Measurements from ENCODE around the gene GPR156. TPM values are rescaled to one million over a fixed set of nuclear protein-coding genes. Genes with fewer than 3 reads are reported as not detected.

The GPR156 gene
- polyA plus RNA-seq, 4 donors = 0.13 to 0.24 TPM; not detected in 2

DNA sequence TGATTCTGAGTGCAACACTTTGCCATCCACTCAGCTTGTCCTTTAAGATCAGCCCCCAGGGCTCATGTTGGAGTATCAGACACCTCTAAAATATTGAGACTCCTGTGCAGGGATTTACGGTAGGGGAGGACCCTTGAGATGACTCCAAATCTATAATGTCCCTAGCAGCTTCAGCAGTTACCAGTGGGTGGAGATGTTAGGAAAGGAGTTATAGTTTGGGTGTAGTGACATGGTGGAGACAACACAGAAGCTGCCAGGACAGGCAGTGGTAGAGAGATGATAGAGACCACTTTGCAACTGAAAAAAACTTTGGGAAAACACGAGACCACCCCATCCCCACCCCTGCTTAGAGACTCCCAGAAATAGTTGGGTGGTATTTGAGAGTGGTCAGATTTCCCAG lies 147.5 kb downstream of the GPR156 start:
- no peaks in the 10 kb centered on the region for H3K4me1 ChIP-seq (ENCODE audit: control insufficient read depth in 3 of 3, insufficient read depth in 2 of 3, low read depth in 1 of 3, low read length in 2 of 3)
- H3K36me3 ChIP-seq (ENCODE audit: control insufficient read depth in 3 of 3, insufficient read depth in 2 of 3, low read depth in 1 of 3, low read length in 3 of 3) = no peaks in the 10 kb centered on the region
- H3K27ac ChIP-seq (ENCODE audit: low read depth in 1 of 3, low read length in 2 of 3) = no peak overlapping the region
- H3K9me3 ChIP-seq (ENCODE audit: control insufficient read depth in 2 of 2, insufficient read depth in 1 of 2, low read depth in 1 of 2, low read length in 1 of 2) = no peaks in the 10 kb centered on the region
- DNase-seq (no peak), FAIRE-seq (no peak)
- no peaks in the 10 kb centered on the region for H3K27me3 ChIP-seq (ENCODE audit: control insufficient read depth in 3 of 3, insufficient read depth in 3 of 3, low read length in 3 of 3)
- no peak overlapping the region for H3K4me3 ChIP-seq (ENCODE audit: low read depth in 1 of 3, low read length in 3 of 3)
- 70 to 73% (median 73%) methylated on average over 2 of the region's 2 CpGs for WGBS, 3 donors

DNA sequence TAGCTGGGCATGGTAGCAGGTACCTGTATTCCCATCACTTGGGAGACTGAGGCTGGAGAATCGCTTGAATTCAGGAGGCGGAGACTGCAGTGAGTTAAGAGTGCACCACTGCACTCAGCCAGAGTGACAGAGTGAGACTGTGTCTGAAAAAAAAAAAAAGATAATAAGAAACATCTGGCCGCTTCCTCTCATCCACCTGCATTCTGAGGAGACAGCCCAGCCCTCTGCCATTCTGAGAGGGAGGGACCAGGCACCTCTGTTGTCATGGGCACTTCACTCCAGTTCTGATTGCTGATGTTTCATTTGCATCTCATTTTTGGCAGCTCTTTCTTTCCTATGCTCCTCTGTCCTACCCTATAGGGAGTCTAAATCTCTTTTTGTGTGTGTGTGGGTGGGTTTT lies 154.4 kb downstream of the GPR156 start:
- Histone ChIP-seq H3K4me3 (ENCODE audit: low read depth in 1 of 3, low read length in 3 of 3) (no peak overlapping the region), H3K4me1 (ENCODE audit: control insufficient read depth in 3 of 3, insufficient read depth in 2 of 3, low read depth in 1 of 3, low read length in 2 of 3) (no peaks in the 10 kb centered on the region), H3K27ac (ENCODE audit: low read depth in 1 of 3, low read length in 2 of 3) (no peak overlapping the region), H3K9me3 (ENCODE audit: control insufficient read depth in 2 of 2, insufficient read depth in 1 of 2, low read depth in 1 of 2, low read length in 1 of 2) (no peaks in the 10 kb centered on the region), H3K36me3 (ENCODE audit: control insufficient read depth in 3 of 3, insufficient read depth in 2 of 3, low read depth in 1 of 3, low read length in 3 of 3) (no peaks in the 10 kb centered on the region), H3K27me3 (ENCODE audit: control insufficient read depth in 3 of 3, insufficient read depth in 3 of 3, low read length in 3 of 3) (peaks cover 0 to 2% (median 0%) of the 10 kb centered on the region in 3 donors)
- no peak for FAIRE-seq
- DNase-seq = no peak
- WGBS, 3 donors = 91 to 94% (median 92%) methylated on average over 3 of the region's 3 CpGs

- DNase-seq = no peak
- H3K4me3 ChIP-seq (ENCODE audit: low read depth in 1 of 3, low read length in 3 of 3) = no peak overlapping the region
- H3K27me3 ChIP-seq (ENCODE audit: control insufficient read depth in 3 of 3, insufficient read depth in 3 of 3, low read length in 3 of 3) = peaks cover 0 to 2% (median 0%) of the 10 kb centered on the region in 3 donors
- WGBS, 3 donors = 89 to 92% (median 91%) methylated on average over 2 of the region's 2 CpGs
- no peak overlapping the region for H3K27ac ChIP-seq (ENCODE audit: low read depth in 1 of 3, low read length in 2 of 3)
- no peaks in the 10 kb centered on the region for H3K4me1 ChIP-seq (ENCODE audit: control insufficient read depth in 3 of 3, insufficient read depth in 2 of 3, low read depth in 1 of 3, low read length in 2 of 3)
- H3K36me3 ChIP-seq (ENCODE audit: control insufficient read depth in 3 of 3, insufficient read depth in 2 of 3, low read depth in 1 of 3, low read length in 3 of 3) = no peaks in the 10 kb centered on the region
- H3K9me3 ChIP-seq (ENCODE audit: control insufficient read depth in 2 of 2, insufficient read depth in 1 of 2, low read depth in 1 of 2, low read length in 1 of 2) = no peaks in the 10 kb centered on the region
- no peak for FAIRE-seq
These were observed 155.1 kb downstream of the GPR156 start for GRCh38 chr3:120129718-120130513.

- Histone ChIP-seq H3K4me1 (ENCODE audit: control insufficient read depth in 3 of 3, insufficient read depth in 2 of 3, low read depth in 1 of 3, low read length in 2 of 3) (no peaks in the 10 kb centered on the region), H3K4me3 (ENCODE audit: low read depth in 1 of 3, low read length in 3 of 3) (no peak overlapping the region), H3K27ac (ENCODE audit: low read depth in 1 of 3, low read length in 2 of 3) (no peak overlapping the region), H3K27me3 (ENCODE audit: control insufficient read depth in 3 of 3, insufficient read depth in 3 of 3, low read length in 3 of 3) (peaks cover 0 to 2% (median 0%) of the 10 kb centered on the region in 3 donors), H3K9me3 (ENCODE audit: control insufficient read depth in 2 of 2, insufficient read depth in 1 of 2, low read depth in 1 of 2, low read length in 1 of 2) (no peaks in the 10 kb centered on the region), H3K36me3 (ENCODE audit: control insufficient read depth in 3 of 3, insufficient read depth in 2 of 3, low read depth in 1 of 3, low read length in 3 of 3) (no peaks in the 10 kb centered on the region)
- 90 to 100% (median 94%) methylated on average over 1 of the region's 1 CpG for WGBS, 3 donors
- DNase-seq (no peak), FAIRE-seq (no peak)
These were observed 156.0 kb downstream of the GPR156 start for GRCh38 chr3:120129051-120129450.

- Histone ChIP-seq H3K9me3 (ENCODE audit: control insufficient read depth in 2 of 2, insufficient read depth in 1 of 2, low read depth in 1 of 2, low read length in 1 of 2) (no peaks in the 10 kb centered on the region), H3K27ac (ENCODE audit: low read depth in 1 of 3, low read length in 2 of 3) (no peak overlapping the region), H3K27me3 (ENCODE audit: control insufficient read depth in 3 of 3, insufficient read depth in 3 of 3, low read length in 3 of 3) (no peaks in the 10 kb centered on the region), H3K36me3 (ENCODE audit: control insufficient read depth in 3 of 3, insufficient read depth in 2 of 3, low read depth in 1 of 3, low read length in 3 of 3) (no peaks in the 10 kb centered on the region), H3K4me3 (ENCODE audit: low read depth in 1 of 3, low read length in 3 of 3) (no peak overlapping the region), H3K4me1 (ENCODE audit: control insufficient read depth in 3 of 3, insufficient read depth in 2 of 3, low read depth in 1 of 3, low read length in 2 of 3) (no peaks in the 10 kb centered on the region)
- FAIRE-seq (no peak), DNase-seq (no peak)
These were observed 159.0 kb downstream of the GPR156 start for GRCh38 chr3:120125992-120126391.

- Histone ChIP-seq H3K4me3 (ENCODE audit: low read depth in 1 of 3, low read length in 3 of 3) (no peak overlapping the region), H3K4me1 (ENCODE audit: control insufficient read depth in 3 of 3, insufficient read depth in 2 of 3, low read depth in 1 of 3, low read length in 2 of 3) (no peaks in the 10 kb centered on the region), H3K9me3 (ENCODE audit: control insufficient read depth in 2 of 2, insufficient read depth in 1 of 2, low read depth in 1 of 2, low read length in 1 of 2) (peaks cover 0 to 8% of the 10 kb centered on the region in 2 donors), H3K27ac (ENCODE audit: low read depth in 1 of 3, low read length in 2 of 3) (no peak overlapping the region), H3K36me3 (ENCODE audit: control insufficient read depth in 3 of 3, insufficient read depth in 2 of 3, low read depth in 1 of 3, low read length in 3 of 3) (no peaks in the 10 kb centered on the region), H3K27me3 (ENCODE audit: control insufficient read depth in 3 of 3, insufficient read depth in 3 of 3, low read length in 3 of 3) (no peaks in the 10 kb centered on the region)
- FAIRE-seq (no peak), DNase-seq (no peak)
- WGBS, 3 donors = 91 to 97% (median 93%) methylated on average over 7 of the region's 7 CpGs
These were observed 165.0 kb downstream of the GPR156 start for GRCh38 chr3:120119846-120120510.

Other genes with a start within 250 kb of the GPR156 start
- 10 to 100 TPM; 13.5 to 32.2 (median 21.2) TPM for gene GSK3B, start 190.8 kb downstream of the GPR156 start, polyA plus RNA-seq
- 10 to 100 TPM in 1 of 4 donors, 1 to 10 TPM in 3; 3.8 to 24.1 (median 6.8) TPM for gene LRRC58, start 64.1 kb upstream of the GPR156 start, polyA plus RNA-seq
- gene FSTL1, start 165.8 kb upstream of the GPR156 start, polyA plus RNA-seq = 10 to 100 TPM in 2 of 4 donors, 1 to 10 TPM in 2; 1.3 to 95.5 (median 46.4) TPM